ENCODE measurements around the gene C9orf57.

- TF ChIP-seq ZNF263 (CRISPR knock-in tag; IDR thresholded peaks at IDR 0.05) (no peak), IRF1 (CRISPR knock-in tag; IDR thresholded peaks at IDR 0.05; ENCODE audit: low read depth) (no peak), ATF3 (CRISPR knock-in tag; IDR thresholded peaks at IDR 0.05) (no peak), STAT5B (CRISPR knock-in tag; IDR thresholded peaks at IDR 0.05) (no peak), SMAD1 (CRISPR knock-in tag; IDR thresholded peaks at IDR 0.05; ENCODE audit: borderline replicate concordance, low read depth) (no peak), AHR (CRISPR knock-in tag; IDR thresholded peaks at IDR 0.05) (no peak), KLF13 (CRISPR knock-in tag; IDR thresholded peaks at IDR 0.05) (no peak), PHF8 (CRISPR knock-in tag; IDR thresholded peaks at IDR 0.05) (no peak), ZBTB34 (CRISPR knock-in tag; IDR thresholded peaks at IDR 0.05) (no peak), CCAR2 (optimal IDR thresholded peaks at IDR 0.05; ENCODE audit: low read depth, low read length) (no peak), PHB2 (IDR thresholded peaks at IDR 0.05; ENCODE audit: partially characterized antibody) (no peak), SP1 (IDR thresholded peaks at IDR 0.05) (no peak), SP1 (CRISPR knock-in tag; IDR thresholded peaks at IDR 0.05) (no peak), PPARG (CRISPR knock-in tag; conservative IDR thresholded peaks at IDR 0.05) (no peak)
Observed at GRCh38 chr9:72037571-72037970, 22.8 kb downstream of the C9orf57 start.

Data from HepG2 (cell line).